ENCODE data around the gene ZNF22. TPM values are rescaled to one million over a fixed set of nuclear protein-coding genes. Genes with fewer than 3 reads are reported as not detected.

Gene ZNF22
- total RNA-seq, 1 experiment from 2014 or later: 14.6 TPM

DNA sequence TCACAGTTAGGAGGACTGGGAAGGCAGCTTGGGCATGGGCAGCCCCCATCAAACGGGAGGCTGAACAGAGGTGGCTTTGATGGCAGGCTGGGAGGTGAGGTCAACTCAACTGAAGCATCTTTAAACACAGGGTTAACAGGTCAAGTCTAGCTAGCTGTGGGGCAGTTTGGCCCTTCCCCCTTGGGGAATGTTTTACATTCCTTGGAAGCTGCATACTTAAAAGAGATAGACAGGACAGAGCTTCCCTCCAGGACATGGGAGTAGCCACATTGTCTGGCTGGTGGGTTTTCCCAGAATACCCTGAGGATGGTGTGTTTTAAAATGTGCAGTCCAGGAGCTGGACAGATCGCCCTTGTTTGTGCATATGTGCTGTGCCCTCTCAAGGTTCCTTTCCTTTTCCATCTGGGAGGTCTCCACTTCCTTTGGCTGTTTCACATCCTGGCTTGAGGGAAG, 47.9 kb upstream of the ZNF22 start:
- in situ Hi-C loops (cut with HindIII; ENCODE audit: low pct_unique_long_range_greater_than_20kb, low sequenced_read_pairs): no loop called here
- no peaks in the 10 kb centered on the region for H3K27me3 ChIP-seq (ENCODE audit: control insufficient read depth, insufficient read depth, low read length)
- BruUV-seq (replicated peaks): no TSS peak
- POLR2A ChIA-PET: no interaction called here
- peaks cover 4% of the 10 kb centered on the region; the same call in 1 of the 2 replicates for H3K4me1 ChIP-seq (ENCODE audit: control insufficient read depth, insufficient read depth, low read length)
- TF ChIP-seq, protein P1, sequence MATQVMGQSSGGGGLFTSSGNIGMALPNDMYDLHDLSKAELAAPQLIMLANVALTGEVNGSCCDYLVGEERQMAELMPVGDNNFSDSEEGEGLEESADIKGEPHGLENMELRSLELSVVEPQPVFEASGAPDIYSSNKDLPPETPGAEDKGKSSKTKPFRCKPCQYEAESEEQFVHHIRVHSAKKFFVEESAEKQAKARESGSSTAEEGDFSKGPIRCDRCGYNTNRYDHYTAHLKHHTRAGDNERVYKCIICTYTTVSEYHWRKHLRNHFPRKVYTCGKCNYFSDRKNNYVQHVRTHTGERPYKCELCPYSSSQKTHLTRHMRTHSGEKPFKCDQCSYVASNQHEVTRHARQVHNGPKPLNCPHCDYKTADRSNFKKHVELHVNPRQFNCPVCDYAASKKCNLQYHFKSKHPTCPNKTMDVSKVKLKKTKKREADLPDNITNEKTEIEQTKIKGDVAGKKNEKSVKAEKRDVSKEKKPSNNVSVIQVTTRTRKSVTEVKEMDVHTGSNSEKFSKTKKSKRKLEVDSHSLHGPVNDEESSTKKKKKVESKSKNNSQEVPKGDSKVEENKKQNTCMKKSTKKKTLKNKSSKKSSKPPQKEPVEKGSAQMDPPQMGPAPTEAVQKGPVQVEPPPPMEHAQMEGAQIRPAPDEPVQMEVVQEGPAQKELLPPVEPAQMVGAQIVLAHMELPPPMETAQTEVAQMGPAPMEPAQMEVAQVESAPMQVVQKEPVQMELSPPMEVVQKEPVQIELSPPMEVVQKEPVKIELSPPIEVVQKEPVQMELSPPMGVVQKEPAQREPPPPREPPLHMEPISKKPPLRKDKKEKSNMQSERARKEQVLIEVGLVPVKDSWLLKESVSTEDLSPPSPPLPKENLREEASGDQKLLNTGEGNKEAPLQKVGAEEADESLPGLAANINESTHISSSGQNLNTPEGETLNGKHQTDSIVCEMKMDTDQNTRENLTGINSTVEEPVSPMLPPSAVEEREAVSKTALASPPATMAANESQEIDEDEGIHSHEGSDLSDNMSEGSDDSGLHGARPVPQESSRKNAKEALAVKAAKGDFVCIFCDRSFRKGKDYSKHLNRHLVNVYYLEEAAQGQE (IDR thresholded peaks at IDR 0.05; ENCODE audit: insufficient read depth in 1 of 2, low read depth in 2 of 2, low read length in 1 of 2): no peak
- TF ChIP-seq, protein P2, sequence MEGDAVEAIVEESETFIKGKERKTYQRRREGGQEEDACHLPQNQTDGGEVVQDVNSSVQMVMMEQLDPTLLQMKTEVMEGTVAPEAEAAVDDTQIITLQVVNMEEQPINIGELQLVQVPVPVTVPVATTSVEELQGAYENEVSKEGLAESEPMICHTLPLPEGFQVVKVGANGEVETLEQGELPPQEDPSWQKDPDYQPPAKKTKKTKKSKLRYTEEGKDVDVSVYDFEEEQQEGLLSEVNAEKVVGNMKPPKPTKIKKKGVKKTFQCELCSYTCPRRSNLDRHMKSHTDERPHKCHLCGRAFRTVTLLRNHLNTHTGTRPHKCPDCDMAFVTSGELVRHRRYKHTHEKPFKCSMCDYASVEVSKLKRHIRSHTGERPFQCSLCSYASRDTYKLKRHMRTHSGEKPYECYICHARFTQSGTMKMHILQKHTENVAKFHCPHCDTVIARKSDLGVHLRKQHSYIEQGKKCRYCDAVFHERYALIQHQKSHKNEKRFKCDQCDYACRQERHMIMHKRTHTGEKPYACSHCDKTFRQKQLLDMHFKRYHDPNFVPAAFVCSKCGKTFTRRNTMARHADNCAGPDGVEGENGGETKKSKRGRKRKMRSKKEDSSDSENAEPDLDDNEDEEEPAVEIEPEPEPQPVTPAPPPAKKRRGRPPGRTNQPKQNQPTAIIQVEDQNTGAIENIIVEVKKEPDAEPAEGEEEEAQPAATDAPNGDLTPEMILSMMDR (IDR thresholded peaks at IDR 0.05): no peak
- no peak for TF ChIP-seq POLR2AphosphoS5 (IDR thresholded peaks at IDR 0.05; ENCODE audit: low read depth, low read length)
- no peak for TF ChIP-seq SIN3A (IDR thresholded peaks at IDR 0.05; ENCODE audit: borderline replicate concordance, insufficient read depth, low read depth, low read length)
- no peak for TF ChIP-seq TCF7L2 (IDR thresholded peaks at IDR 0.05; ENCODE audit: low read depth, low read length)
- CTCF ChIA-PET: no interaction called here
- H3K4me3 ChIP-seq (ENCODE audit: low read depth in 2 of 2, low read length in 2 of 2): no peak overlapping the region
- no peak overlapping the region for H3K27ac ChIP-seq (ENCODE audit: low read length)
- no peaks in the 10 kb centered on the region for H3K36me3 ChIP-seq (ENCODE audit: control insufficient read depth, insufficient read depth, low read length)
- DNase-seq (ENCODE audit: low read depth, low spot score) (no peak), ATAC-seq (no peak)
- intact Hi-C loops (cut with micrococcal nuclease; ENCODE audit: unreplicated experiment): no loop called here
- no peaks in the 10 kb centered on the region for H3K9me3 ChIP-seq (ENCODE audit: control insufficient read depth, insufficient read depth, low read depth, low read length)

DNA sequence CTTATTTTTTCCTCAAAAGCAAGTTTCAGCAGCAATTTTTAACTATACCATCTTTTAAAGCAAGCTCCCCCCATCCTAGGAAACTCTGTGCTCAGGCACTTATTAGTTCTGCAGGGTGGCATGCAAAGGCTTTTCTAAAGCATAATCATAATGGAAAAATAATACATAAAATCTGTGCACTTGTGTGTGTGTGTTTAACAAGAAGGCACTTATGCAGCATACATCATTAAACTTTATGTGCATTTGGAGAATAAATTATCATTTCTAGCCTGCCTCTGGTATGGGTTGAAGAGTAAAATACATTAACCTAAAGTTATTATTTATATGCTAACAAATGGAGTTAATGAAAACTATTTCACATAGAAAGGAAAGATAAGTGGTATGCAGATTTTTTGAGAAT, 46.7 kb upstream of the ZNF22 start:
- ChIA-PET CTCF (no interaction called here), POLR2A (no interaction called here)
- H3K4me3 ChIP-seq (ENCODE audit: low read depth in 2 of 2, low read length in 2 of 2): no peak overlapping the region
- intact Hi-C loops (cut with micrococcal nuclease; ENCODE audit: unreplicated experiment) (no loop called here), in situ Hi-C loops (cut with HindIII; ENCODE audit: low pct_unique_long_range_greater_than_20kb, low sequenced_read_pairs) (no loop called here)
- TF ChIP-seq TCF7L2 (IDR thresholded peaks at IDR 0.05; ENCODE audit: low read depth, low read length): no peak
- TF ChIP-seq, protein P2 (IDR thresholded peaks at IDR 0.05): no peak
- TF ChIP-seq, protein P1 (IDR thresholded peaks at IDR 0.05; ENCODE audit: insufficient read depth in 1 of 2, low read depth in 2 of 2, low read length in 1 of 2): no peak
- no peak for TF ChIP-seq POLR2AphosphoS5 (IDR thresholded peaks at IDR 0.05; ENCODE audit: low read depth, low read length)
- no peak for TF ChIP-seq SIN3A (IDR thresholded peaks at IDR 0.05; ENCODE audit: borderline replicate concordance, insufficient read depth, low read depth, low read length)
- no peaks in the 10 kb centered on the region for H3K9me3 ChIP-seq (ENCODE audit: control insufficient read depth, insufficient read depth, low read depth, low read length)
- peaks cover 14% of the 10 kb centered on the region for H3K4me1 ChIP-seq (ENCODE audit: control insufficient read depth, insufficient read depth, low read length)
- H3K27ac ChIP-seq (ENCODE audit: low read length): no peak overlapping the region
- no TSS peak for BruUV-seq (replicated peaks)
- no peaks in the 10 kb centered on the region for H3K36me3 ChIP-seq (ENCODE audit: control insufficient read depth, insufficient read depth, low read length)
- ATAC-seq (no peak), DNase-seq (ENCODE audit: low read depth, low spot score) (no peak)
- H3K27me3 ChIP-seq (ENCODE audit: control insufficient read depth, insufficient read depth, low read length): no peaks in the 10 kb centered on the region
